Nucleus accumbens (tissue), 56 donors: ENCODE data around the gene STK11.

Experiments used
- DNase-seq, 56 donors: peaks; one replicate each; lab custom pipeline; 2025; lab: John Stamatoyannopoulos, UW

The STK11 gene

GRCh38 chr19:1205114-1206099 lies at the start of gene STK11:
TSS of gene STK11 (plus strand) at chr19:1205778. CDS start at chr19:1206914, 1,136 bp downstream.
- peak; percentile 75 to 99 (median 97) for DNase-seq

- no peak for DNase-seq
These were observed 49.2 kb upstream of the STK11 start for GRCh38 chr19:1156305-1156801.

GRCh38 chr19:1156830-1157615 lies 48.6 kb upstream of the STK11 start:
- peak in 1 of 56 donors; percentile 8 for DNase-seq

GRCh38 chr19:1157931-1158884 lies 47.4 kb upstream of the STK11 start:
- no peak for DNase-seq

GRCh38 chr19:1158885-1159448 lies 46.6 kb upstream of the STK11 start:
- no peak for DNase-seq

GRCh38 chr19:1159864-1160595 lies 45.5 kb upstream of the STK11 start:
- no peak for DNase-seq

- DNase-seq, result no peak
These were observed 43.9 kb upstream of the STK11 start for GRCh38 chr19:1161716-1162115.

- DNase-seq, result no peak
These were observed 42.9 kb upstream of the STK11 start for GRCh38 chr19:1162404-1163282.

- no peak for DNase-seq
These were observed 42.2 kb upstream of the STK11 start for GRCh38 chr19:1163283-1163933.

GRCh38 chr19:1163934-1164683 lies 41.5 kb upstream of the STK11 start:
- no peak for DNase-seq

- no peak for DNase-seq
These were observed 40.7 kb upstream of the STK11 start for GRCh38 chr19:1164684-1165531.

GRCh38 chr19:1166872-1167573 lies 38.6 kb upstream of the STK11 start:
- no peak for DNase-seq

GRCh38 chr19:1167687-1168571 lies 37.6 kb upstream of the STK11 start:
- DNase-seq, result no peak
